H1 (cell line): ENCODE data around the gene ATP2B3. TPM values are rescaled to one million over a fixed set of nuclear protein-coding genes. Genes with fewer than 3 reads are reported as not detected.

Source experiments
- CTCF ChIA-PET: fragments of 300-600 bp; sonication (Branson Sonifier 250); formaldehyde crosslinking; loops from one replicate; lab custom pipeline; 2021; ENCODE audit not compliant: partially characterized antibody; lab: Charles Lee
- POLR2A ChIA-PET: fragments of 300-600 bp; sonication (Branson Sonifier 250); formaldehyde crosslinking; loops from one replicate; lab custom pipeline; 2021; ENCODE audit warnings: inconsistent platforms; ENCODE audit not compliant: partially characterized antibody; lab: Charles Lee
- DNase-seq, 2 experiments: peaks; one replicate each; pipeline versions ENCODE4 v3.0.0 to v3.0.0-alpha.2; 2010 to 2022; ENCODE audit warnings: low spot score in 2 of 2, low read depth in 1 of 2, mixed read lengths in 1 of 2
- FAIRE-seq: peaks from 2 replicates; lab custom pipeline; 2011; peaks lifted over from hg19 to GRCh38; lab: Jason Lieb, UNC
- H2AFZ ChIP-seq: 2 replicates; pipeline ENCODE4 v1.8.1; 2012; ENCODE audit warnings: low read length, inconsistent platforms
- H2AK5ac ChIP-seq: 2 replicates; pipeline ENCODE4 v1.6.1; 2013; ENCODE audit warnings: low read depth, low read length
- H2BK120ac ChIP-seq: replicated peaks from 2 replicates; pipeline ENCODE3; 2013; ENCODE audit warnings: low read depth, low read length, inconsistent platforms
- H2BK12ac ChIP-seq: 2 replicates; pipeline ENCODE4 v1.6.1; 2013; ENCODE audit warnings: low read depth, low read length
- H2BK15ac ChIP-seq: 2 replicates; pipeline ENCODE4 v1.6.1; 2013; ENCODE audit warnings: low read length
- H2BK20ac ChIP-seq: 2 replicates; pipeline ENCODE4 v1.6.1; 2013; ENCODE audit warnings: low read length
- H2BK5ac ChIP-seq: 2 replicates; pipeline ENCODE4 v1.6.1; 2013; ENCODE audit warnings: low read depth, low read length
- H3K14ac ChIP-seq: 2 replicates; pipeline ENCODE4 v1.6.1; 2013; ENCODE audit warnings: inconsistent platforms; ENCODE audit not compliant: insufficient read length
- H3K18ac ChIP-seq: 2 replicates; pipeline ENCODE4 v1.6.1; 2013; ENCODE audit warnings: low read length; ENCODE audit errors: extremely low read depth
- H3K23ac ChIP-seq: 2 replicates; pipeline ENCODE4 v1.6.1; 2013; ENCODE audit warnings: inconsistent platforms; ENCODE audit not compliant: insufficient read length
- H3K23me2 ChIP-seq: 2 replicates; pipeline ENCODE4 v1.6.1; 2013; ENCODE audit warnings: low read depth, low read length
- H3K27ac ChIP-seq: 2 replicates; pipeline ENCODE4 v1.6.1; 2011; ENCODE audit warnings: low read depth, low read length, inconsistent platforms
- H3K27me3 ChIP-seq, 4 experiments: replicated peaks in 1 of 4; 1 replicate in 1 of 4; 2 replicates in 3 of 4; pipeline versions ENCODE4 v1.6.1 to v1.8.1; 2011 to 2013; ENCODE audit warnings: low read length in 3 of 4, mild to moderate bottlenecking in 3 of 4, inconsistent platforms in 2 of 4, mixed read lengths in 2 of 4, moderate library complexity in 1 of 4; ENCODE audit not compliant: control insufficient read depth in 3 of 4, insufficient read depth in 3 of 4; ENCODE audit errors: extremely low read depth in 1 of 4
- H3K36me3 ChIP-seq, 4 experiments: 2 replicates each; pipeline versions ENCODE4 v1.6.1 to v1.8.1; 2011 to 2013; ENCODE audit warnings: mild to moderate bottlenecking in 4 of 4, low read length in 3 of 4, moderate library complexity in 2 of 4, control low read depth in 1 of 4, inconsistent platforms in 1 of 4; ENCODE audit not compliant: insufficient read depth in 4 of 4, control insufficient read depth in 2 of 4
- H3K4ac ChIP-seq: replicated peaks from 2 replicates; pipeline ENCODE3; 2013; ENCODE audit warnings: low read length, low read depth, mixed read lengths, inconsistent platforms; ENCODE audit not compliant: insufficient read length
- H3K4me1 ChIP-seq, 4 experiments: replicated peaks in 1 of 4; 1 replicate in 1 of 4; 2 replicates in 3 of 4; pipeline versions ENCODE4 v1.6.1 to v1.8.1; 2011 to 2013; ENCODE audit warnings: low read length in 3 of 4, inconsistent platforms in 2 of 4, mixed read lengths in 1 of 4; ENCODE audit not compliant: insufficient read depth in 4 of 4, control insufficient read depth in 3 of 4
- H3K4me2 ChIP-seq, 2 experiments: 2 replicates each; pipeline versions ENCODE4 v1.6.1 to v1.8.1; 2011 to 2013; ENCODE audit warnings: low read depth in 2 of 2, low read length in 2 of 2, control low read depth in 1 of 2, inconsistent platforms in 1 of 2, mild to moderate bottlenecking in 1 of 2; ENCODE audit not compliant: insufficient read depth in 1 of 2
- H3K4me3 ChIP-seq, 4 experiments: fragments of 200-600, 300-600 bp in 1 of 4; sonication (generic), shearing (Covaris generic), sonication (Bioruptor Twin) in 1 of 4; 2 replicates each; pipeline versions ENCODE4 v1.5.1 to v1.8.1; 2011 to 2016; ENCODE audit warnings: low read length in 4 of 4, low read depth in 3 of 4, control low read depth in 2 of 4, inconsistent platforms in 2 of 4, mild to moderate bottlenecking in 2 of 4, mixed read lengths in 1 of 4, moderate library complexity in 1 of 4; ENCODE audit not compliant: insufficient read depth in 2 of 4; ENCODE audit errors: extremely low read depth in 1 of 4
- H3K56ac ChIP-seq: replicated peaks from 2 replicates; pipeline ENCODE3; 2013; ENCODE audit warnings: low read depth, mild to moderate bottlenecking, mixed read lengths, low read length, inconsistent platforms; ENCODE audit not compliant: insufficient read length
- H3K79me1 ChIP-seq: 2 replicates; pipeline ENCODE4 v1.6.1; 2013; ENCODE audit warnings: low read depth, low read length, control low read depth
- H3K79me2 ChIP-seq, 2 experiments: 2 replicates each; pipeline versions ENCODE4 v1.6.1 to v1.8.1; 2012 to 2013; ENCODE audit warnings: low read length in 2 of 2, mild to moderate bottlenecking in 2 of 2, inconsistent platforms in 1 of 2; ENCODE audit not compliant: insufficient read depth in 2 of 2, control insufficient read depth in 1 of 2
- H3K9ac ChIP-seq, 4 experiments: replicated peaks in 1 of 4; 1 replicate in 1 of 4; 2 replicates in 3 of 4; pipeline versions ENCODE4 v1.6.1 to v1.8.1; 2011 to 2013; ENCODE audit warnings: low read depth in 3 of 4, low read length in 3 of 4, control low read depth in 2 of 4, mild to moderate bottlenecking in 2 of 4, moderate library complexity in 2 of 4, inconsistent platforms in 1 of 4; ENCODE audit errors: extremely low read depth in 1 of 4
- H3K9me3 ChIP-seq, 2 experiments: 2 replicates each; pipeline versions ENCODE4 v1.6.1 to v1.8.1; 2012 to 2013; ENCODE audit warnings: mild to moderate bottlenecking in 2 of 2, moderate library complexity in 2 of 2, control low read depth in 1 of 2, inconsistent platforms in 1 of 2, low read depth in 1 of 2, low read length in 1 of 2, mixed read lengths in 1 of 2; ENCODE audit not compliant: insufficient read depth in 2 of 2
- H4K20me1 ChIP-seq, 2 experiments: replicated peaks in 1 of 2; 2 replicates each; pipeline versions ENCODE3 to v1.8.1; 2011 to 2013; ENCODE audit warnings: inconsistent platforms in 2 of 2, low read length in 2 of 2, mild to moderate bottlenecking in 1 of 2; ENCODE audit not compliant: insufficient read depth in 2 of 2, control insufficient read depth in 1 of 2
- H4K5ac ChIP-seq: 2 replicates; pipeline ENCODE4 v1.6.1; 2013; ENCODE audit warnings: low read length, low read depth, mixed read lengths, inconsistent platforms; ENCODE audit not compliant: insufficient read length
- H4K8ac ChIP-seq: 2 replicates; pipeline ENCODE4 v1.8.0; 2013; ENCODE audit warnings: mild to moderate bottlenecking, moderate library complexity, low read length, inconsistent platforms; ENCODE audit not compliant: insufficient read depth; ENCODE audit errors: extremely low read depth
- H4K91ac ChIP-seq: replicated peaks from 2 replicates; pipeline ENCODE3; 2013; ENCODE audit warnings: low read length, mixed read lengths, inconsistent platforms; ENCODE audit not compliant: insufficient read length
- ATF3 ChIP-seq: IDR thresholded peaks from 2 replicates; pipeline ENCODE4 v1.6.1; 2011; ENCODE audit warnings: low read depth, mild to moderate bottlenecking, low read length; ENCODE audit not compliant: insufficient read depth
- CREB1 ChIP-seq: IDR thresholded peaks from 2 replicates; pipeline ENCODE4 v1.6.1; 2012; ENCODE audit warnings: inconsistent platforms
- KDM4A ChIP-seq: IDR thresholded peaks from one replicate; pipeline ENCODE4 v1.7.1; 2012; ENCODE audit warnings: low read depth, mild to moderate bottlenecking, moderate library complexity, low read length, inconsistent platforms; ENCODE audit not compliant: severe bottlenecking
- MAX ChIP-seq: IDR thresholded peaks from 2 replicates; pipeline ENCODE4 v1.6.1; 2012; ENCODE audit warnings: inconsistent platforms
- SIN3A ChIP-seq, 2 experiments: IDR thresholded peaks in 1 of 2; conservative IDR thresholded peaks in 1 of 2; 2 replicates each; pipeline ENCODE4 v1.6.1; 2011 to 2012; ENCODE audit warnings: low read length in 2 of 2, improper control_type of control experiment in 1 of 2, low read depth in 1 of 2, mild to moderate bottlenecking in 1 of 2
- SP1 ChIP-seq: IDR thresholded peaks from 2 replicates; pipeline ENCODE4 v1.6.1; 2011; ENCODE audit warnings: low read depth, low read length
- SRF ChIP-seq: IDR thresholded peaks from 2 replicates; pipeline ENCODE4 v1.6.1; 2011; ENCODE audit warnings: mild to moderate bottlenecking, low read depth, low read length, moderate library complexity
- SUZ12 ChIP-seq: fragments of 200-600 bp; sonication (generic); IDR thresholded peaks from 2 replicates; pipeline ENCODE4 v1.6.1; 2012; ENCODE audit warnings: mild to moderate bottlenecking, inconsistent platforms, low read length, moderate library complexity, mixed read lengths
- TBP ChIP-seq: IDR thresholded peaks from 2 replicates; pipeline ENCODE4 v1.6.1; 2011; ENCODE audit warnings: low read depth, low read length, improper control_type of control experiment
- YY1 ChIP-seq: IDR thresholded peaks from 2 replicates; pipeline ENCODE4 v1.6.1; 2011; ENCODE audit warnings: low read depth, mild to moderate bottlenecking, low read length
- ZNF274 ChIP-seq: IDR thresholded peaks from 2 replicates; pipeline ENCODE4 v1.7.0; 2012; ENCODE audit warnings: low read length, borderline replicate concordance; ENCODE audit errors: extremely low read depth
- WGBS, 2 experiments: shearing (Covaris generic) in 1 of 2; methylation state at CpG; one replicate each; pipeline versions ENCODE4 v1.1.6 to v1.1.7; 2013 to 2015; ENCODE audit warnings: low lambda C conversion rate in 2 of 2, mixed read lengths in 2 of 2, inconsistent platforms in 1 of 2, low coverage in 1 of 2, missing lambda C conversion rate in 1 of 2; ENCODE audit not compliant: insufficient replicate concordance in 2 of 2, insufficient coverage in 1 of 2, insufficient read length in 1 of 2; ENCODE audit errors: extremely low coverage in 1 of 2, missing lambda C conversion rate in 1 of 2; 5-methylcytosine and 5-hydroxymethylcytosine counted together
- polyA plus RNA-seq, 7 experiments: library from polyadenylated mRNA; depleted of rRNA in 3 of 7; stranded (reverse) in 5 of 7; unstranded in 2 of 7; fragments of >200 nt in 5 of 7; fragments of 200-250 nt in 2 of 7; gene quantifications; 1 replicate in 5 of 7; 2 replicates in 1 of 7; 4 replicates in 1 of 7; pipeline versions ENCODE4 v1.2.1 to v1.2.3, GENCODE V29; 2011 to 2013; ENCODE audit warnings: missing spikeins in 2 of 7, mixed read lengths in 2 of 7
- total RNA-seq: library from RNA; stranded (reverse); fragmentation: NEBNext Ultra II Directional; extraction: Animal tissue kit (Norgen Biotek cat#: 25700); gene quantifications from 2 replicates; pipeline ENCODE4 v1.2.1, GENCODE V29; 2021

The ATP2B3 gene
- total and polyA plus RNA-seq, 2 of the 8 experiments (the other 6 are each of a cell fraction or from before 2014, with no cell fraction given): 0.14 to 0.19 TPM

GRCh38 chrX:153490217-153490930 is 27.1 kb upstream of the ATP2B3 start:
- POLR2A ChIA-PET: interaction anchor here (1.3 to 1.6 kb wide), 3 partner anchors 10 to 15 kb away, joined by 3 to 5 read pairs (median 3); no protein-coding TSS in a partner anchor

More at GRCh38 chrX:153490217-153490930, 27.1 kb upstream of the ATP2B3 start:
- no peak overlapping the region for H4K5ac ChIP-seq
- no peak overlapping the region for H4K91ac ChIP-seq
- no peaks in the 10 kb centered on the region for H3K36me3 ChIP-seq
- H4K20me1 ChIP-seq: no peaks in the 10 kb centered on the region
- peaks cover 0 to 18% (median 7%) of the 10 kb centered on the region in 4 experiments; a peak in 4 of 7 replicates for H3K4me1 ChIP-seq
- no peak overlapping the region for H3K4me2 ChIP-seq
- no peak for TF ChIP-seq CREB1
- TF ChIP-seq MAX: no peak
- TF ChIP-seq SIN3A (conservative IDR thresholded peaks at IDR 0.05 in 1 of 2, IDR thresholded peaks at IDR 0.05 in 1 of 2; ENCODE audit: low read depth in 1 of 2, low read length in 2 of 2): no peak
- no peak for TF ChIP-seq KDM4A
- no peak for TF ChIP-seq YY1
- TF ChIP-seq ATF3: no peak
- TF ChIP-seq TBP: no peak
- TF ChIP-seq SUZ12: no peak
- TF ChIP-seq SP1: no peak
- TF ChIP-seq SRF: no peak
- no peak for TF ChIP-seq ZNF274
- H3K4me3 ChIP-seq: no peak overlapping the region
- 77% methylated on average over 6 of the region's 20 CpGs; no CpG with 5 or more reads in 1 of the 2 experiments for WGBS, 2 experiments
- no peak overlapping the region; the same call in 1 of the 2 replicates for H4K8ac ChIP-seq
- H3K4ac ChIP-seq: no peak overlapping the region
- H3K23me2 ChIP-seq: no peaks in the 10 kb centered on the region; the same call in 1 of the 2 replicates
- no peak overlapping the region for H3K14ac ChIP-seq
- H2BK12ac ChIP-seq: no peak overlapping the region
- no peaks in the 10 kb centered on the region for H3K79me2 ChIP-seq
- no peaks in the 10 kb centered on the region for H3K79me1 ChIP-seq
- H3K27ac ChIP-seq: no peak overlapping the region
- no peak overlapping the region for H2AK5ac ChIP-seq
- H3K9me3 ChIP-seq: no peaks in the 10 kb centered on the region
- no peak overlapping the region for H3K18ac ChIP-seq
- H2BK20ac ChIP-seq: no peak overlapping the region
- no peak overlapping the region for H2BK120ac ChIP-seq
- peaks cover 0 to under 1% (median 0%) of the 10 kb centered on the region in 4 experiments; a peak in 4 of 7 replicates for H3K27me3 ChIP-seq
- DNase-seq (no peak), FAIRE-seq (no peak)
- H3K23ac ChIP-seq: no peak overlapping the region
- H3K56ac ChIP-seq: no peak overlapping the region
- no peak overlapping the region for H2AFZ ChIP-seq
- CTCF ChIA-PET: interaction anchor here (0.8 to 7.5 kb wide), 7 partner anchors 8 to 91 kb away, joined by 3 to 50 read pairs (median 4); partner anchors contain the start of gene HAUS7
- H3K9ac ChIP-seq: no peak overlapping the region
- no peak overlapping the region for H2BK5ac ChIP-seq
- H2BK15ac ChIP-seq: no peak overlapping the region
